Suppressor macrophage (primary cell): ENCODE measurements around the gene CACNA1H.

Experiments
- DNase-seq, 4 experiments: peaks; one replicate each; pipeline ENCODE4 v3.0.0-alpha.2; 2020 to 2022

CACNA1H gene

DNA sequence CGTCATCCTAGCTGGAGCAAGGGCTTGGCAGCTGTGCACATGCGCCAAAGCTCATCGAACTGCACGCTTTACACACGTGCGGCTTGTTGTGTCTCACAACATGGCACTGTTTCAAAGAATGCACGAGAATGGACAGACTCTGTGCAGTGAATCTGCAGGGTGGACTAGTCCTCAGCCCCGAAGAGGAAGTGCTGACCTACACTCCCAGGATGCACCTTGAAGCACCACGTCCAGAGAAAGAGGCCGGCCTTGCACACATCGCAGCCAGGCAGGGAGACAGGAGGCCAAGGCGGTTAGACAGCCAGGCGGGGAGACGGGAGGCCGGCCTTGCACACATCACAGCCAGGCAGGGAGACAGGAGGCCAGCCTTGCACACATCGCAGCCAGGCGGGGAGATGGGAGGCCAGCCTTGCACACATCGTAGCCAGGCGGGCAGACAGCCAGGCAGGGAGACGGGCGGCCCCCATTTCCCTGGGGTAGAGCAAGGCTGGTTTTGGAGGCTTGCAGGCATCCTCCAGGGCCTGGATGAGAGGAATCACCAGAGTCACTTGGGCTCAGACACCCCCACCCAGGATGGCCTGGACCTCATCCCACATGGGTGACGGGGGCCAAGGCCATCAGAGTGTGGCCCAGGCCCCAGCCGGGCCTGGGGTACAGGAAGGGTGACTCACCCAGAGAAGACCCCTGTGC lies 9.0 kb upstream of the CACNA1H start:
- no peak for DNase-seq

DNA sequence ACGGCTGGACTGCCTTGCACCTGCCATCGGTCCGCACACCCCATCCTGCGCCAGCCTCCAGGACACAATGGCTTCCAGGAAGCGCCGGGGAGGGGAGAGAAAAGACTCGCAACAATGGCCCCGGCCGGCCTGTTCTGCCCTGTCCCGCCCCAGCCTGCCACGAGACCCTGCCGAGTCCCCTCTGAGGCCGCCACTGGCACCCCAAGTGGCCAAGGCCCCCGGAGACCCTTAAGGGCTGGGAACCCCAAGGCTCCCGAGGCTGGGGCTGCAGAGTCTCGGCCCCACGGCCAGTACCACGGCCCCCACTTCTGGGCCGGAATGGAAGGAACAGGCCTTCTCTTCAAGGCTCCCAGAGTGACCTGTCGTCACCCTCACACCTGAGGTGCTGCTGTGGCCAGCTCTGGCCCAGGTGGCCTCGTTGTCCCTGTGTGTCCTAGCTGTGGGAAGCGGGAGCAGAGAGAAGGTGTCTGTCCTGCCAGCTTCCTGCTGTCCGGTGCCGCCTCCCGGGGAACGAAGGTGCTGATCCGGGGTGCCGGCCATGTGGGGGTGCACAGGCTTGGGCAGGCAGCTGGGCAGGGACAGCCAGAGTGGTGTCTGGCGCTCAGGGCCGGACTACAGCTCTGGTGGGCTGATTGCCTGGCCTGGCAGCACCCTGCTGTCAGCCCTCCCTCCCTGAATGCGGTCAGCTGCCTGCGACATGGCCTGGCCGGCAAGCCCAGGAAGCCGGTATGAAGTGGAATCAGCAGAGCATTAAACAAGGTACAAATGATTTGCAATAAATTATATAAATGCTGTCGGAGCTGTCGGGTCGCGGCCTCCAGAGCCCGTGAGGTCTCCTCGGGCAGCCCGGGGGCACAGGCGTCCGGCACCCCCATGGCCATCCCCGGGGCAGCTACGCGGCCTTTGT lies 8.2 kb upstream of the CACNA1H start:
- no peak for DNase-seq

DNA sequence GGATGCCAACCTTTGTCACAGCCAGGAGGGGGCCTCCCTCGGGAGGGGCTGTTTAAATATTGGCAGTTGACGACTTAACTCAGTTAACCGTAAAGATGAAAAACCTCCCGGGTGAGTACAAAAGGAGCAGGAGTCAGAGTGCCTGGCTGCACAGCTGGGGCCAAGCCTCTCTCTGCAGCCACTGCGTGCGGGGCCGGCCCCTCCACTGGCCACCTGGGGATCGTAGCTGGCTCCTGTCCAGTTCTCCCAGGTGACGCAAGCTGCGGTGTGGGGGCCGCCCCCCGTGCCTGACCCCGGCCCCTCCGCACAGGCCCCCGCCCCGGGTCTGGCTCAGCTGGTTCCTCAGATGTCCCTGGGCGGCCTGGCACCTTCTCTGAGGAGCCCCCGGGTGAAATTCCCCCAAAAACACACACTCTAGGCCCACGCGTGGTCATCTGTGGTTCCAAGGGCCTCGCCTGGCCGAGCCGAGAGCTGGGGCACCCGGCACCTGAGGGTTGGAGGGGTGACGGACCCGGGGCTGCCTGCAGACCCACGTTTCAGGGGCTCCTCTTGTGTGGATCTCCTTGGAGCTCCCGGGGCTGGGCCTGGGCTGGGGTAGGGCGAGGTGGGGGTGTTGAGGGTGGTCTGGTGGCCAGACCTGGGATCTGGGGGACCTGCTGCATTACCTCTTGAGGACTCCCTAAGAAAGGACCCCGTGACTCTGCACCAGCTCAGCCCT lies 7.4 kb upstream of the CACNA1H start:
- DNase-seq, result no peak

DNA sequence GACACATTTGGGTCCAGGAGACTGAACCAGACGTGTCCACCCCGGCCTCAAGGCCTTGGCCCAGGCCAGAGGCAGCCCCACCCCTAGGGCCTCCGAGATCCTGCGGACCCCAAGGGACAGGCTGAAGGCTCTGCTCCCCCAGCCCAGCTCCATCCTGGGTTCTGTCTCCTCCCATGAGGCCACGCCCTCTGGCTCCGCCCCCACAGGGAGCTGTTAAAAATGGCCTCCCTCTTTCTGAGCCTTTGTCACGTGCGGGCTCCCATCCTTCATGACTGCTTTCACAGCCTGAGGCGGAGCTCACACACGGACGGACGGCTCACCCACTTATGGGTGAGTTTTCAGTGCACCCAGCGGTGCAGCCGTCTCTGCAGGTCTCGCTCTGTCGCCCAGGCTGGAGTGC lies 6.5 kb upstream of the CACNA1H start:
- no peak for DNase-seq

- no peak for DNase-seq
Observed at GRCh38 chr16:1147027-1147426, 5.9 kb upstream of the CACNA1H start.

DNA sequence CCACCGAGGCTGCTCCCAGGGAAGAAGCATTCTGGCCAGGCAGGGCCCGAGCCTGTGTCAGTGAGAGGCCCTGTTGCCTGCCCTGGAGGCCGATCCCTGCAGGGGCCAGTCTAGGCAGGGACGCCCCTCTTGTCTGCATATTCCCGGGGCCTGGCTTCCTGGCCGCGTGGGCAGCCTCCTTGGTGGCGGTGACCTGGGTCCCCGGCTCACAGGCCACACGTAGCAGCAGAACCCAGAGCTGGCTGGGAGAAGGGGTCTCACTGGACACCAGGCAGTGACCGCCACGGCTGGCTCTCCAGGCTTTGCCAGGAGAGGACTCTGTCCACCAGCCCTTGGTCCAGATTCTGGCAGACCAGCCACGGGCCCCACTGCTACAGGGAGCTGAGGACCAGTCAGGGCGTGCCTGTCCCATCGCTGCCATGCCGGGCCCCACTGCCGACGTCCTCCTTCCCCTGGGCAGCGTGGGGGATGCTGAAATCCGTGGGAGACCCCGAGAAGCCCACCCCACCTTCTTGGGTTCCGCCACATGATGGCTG lies 3.7 kb upstream of the CACNA1H start:
- no peak for DNase-seq

DNA sequence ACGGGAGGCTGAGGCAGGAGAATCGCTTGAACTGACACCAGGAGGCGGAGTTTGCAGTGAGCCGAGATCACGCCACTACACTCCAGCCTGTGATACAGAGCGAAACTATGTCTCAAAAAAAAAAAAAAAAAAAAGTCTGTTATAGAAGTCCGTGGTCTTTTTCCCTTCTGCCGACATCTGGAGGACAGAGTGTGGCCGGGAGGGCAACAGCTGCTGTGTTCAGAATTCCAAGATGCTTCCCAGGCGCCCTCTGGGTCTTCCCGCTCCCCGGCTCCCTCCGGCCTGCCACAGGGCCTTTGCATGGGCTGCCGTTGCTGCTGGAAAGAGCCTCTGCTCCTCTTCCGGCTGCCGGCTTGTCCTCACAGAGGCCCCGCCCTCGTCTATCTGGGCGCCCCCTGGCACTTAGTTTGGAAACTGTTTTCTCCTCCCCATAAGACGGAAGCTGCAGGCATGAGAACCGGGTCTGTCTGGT lies 2.4 kb upstream of the CACNA1H start:
- DNase-seq, result peak in 2 of 4 experiments; percentile 16 to 24

GRCh38 chr16:1151424-1152122 lies 1.3 kb upstream of the CACNA1H start:
- no peak for DNase-seq

DNA sequence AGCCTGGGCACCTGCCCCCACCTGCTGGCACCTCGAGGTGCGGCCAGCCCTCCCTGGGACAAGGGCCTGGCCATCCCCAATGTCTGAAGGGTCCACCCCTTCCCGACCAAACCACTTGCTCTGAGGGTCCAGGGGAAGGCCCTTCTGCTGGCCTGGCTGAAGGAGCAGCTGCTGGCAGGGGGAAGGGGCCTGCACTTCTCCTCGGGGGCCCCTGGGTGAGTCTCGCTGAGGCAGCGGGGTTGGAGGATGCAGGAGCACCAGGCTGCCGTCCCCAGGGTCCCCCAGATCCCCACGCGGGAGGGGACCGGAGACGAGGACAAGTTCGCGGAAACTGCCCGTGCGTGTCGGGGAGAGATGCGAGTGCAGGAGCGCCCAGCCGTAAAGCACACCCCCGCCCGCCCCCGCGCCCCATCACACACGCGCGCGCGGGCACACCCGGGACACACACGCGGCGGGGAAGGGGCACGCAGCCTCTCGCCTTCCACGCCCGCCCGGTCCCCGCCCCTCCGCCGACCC lies 725 bp upstream of the CACNA1H start:
- DNase-seq, result peak in 2 of 4 experiments; percentile 7 to 13

GRCh38 chr16:1153480-1154160 lies 714 bp downstream of the CACNA1H start:
- DNase-seq, result no peak

GRCh38 chr16:1154291-1154886 lies 1.5 kb downstream of the CACNA1H start:
- DNase-seq, result no peak

DNA sequence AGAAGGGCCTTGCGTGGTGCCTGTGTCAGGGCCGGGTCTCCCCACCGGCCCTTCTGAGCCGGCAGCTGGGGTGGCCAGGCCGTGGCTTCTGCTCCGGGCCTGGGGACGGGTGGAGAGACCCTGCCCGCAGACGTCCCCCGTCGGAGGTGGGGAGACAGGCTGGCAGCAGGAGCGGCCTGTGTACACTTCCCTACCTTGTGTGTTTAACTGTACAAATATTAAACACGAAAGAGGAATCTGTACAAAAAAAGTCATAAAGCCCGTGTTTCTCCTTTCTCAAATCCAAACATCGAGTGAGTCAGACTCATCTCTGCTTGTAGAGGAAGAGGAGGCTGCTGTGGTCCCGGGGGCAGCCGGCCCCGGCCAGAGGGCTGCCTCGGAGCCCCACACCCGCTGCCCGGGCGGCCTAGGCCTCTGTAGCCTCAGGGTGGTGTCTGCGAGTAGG lies 2.0 kb downstream of the CACNA1H start:
- DNase-seq, result no peak

- DNase-seq, result no peak
Observed at GRCh38 chr16:1155353-1156054, 2.6 kb downstream of the CACNA1H start.

DNA sequence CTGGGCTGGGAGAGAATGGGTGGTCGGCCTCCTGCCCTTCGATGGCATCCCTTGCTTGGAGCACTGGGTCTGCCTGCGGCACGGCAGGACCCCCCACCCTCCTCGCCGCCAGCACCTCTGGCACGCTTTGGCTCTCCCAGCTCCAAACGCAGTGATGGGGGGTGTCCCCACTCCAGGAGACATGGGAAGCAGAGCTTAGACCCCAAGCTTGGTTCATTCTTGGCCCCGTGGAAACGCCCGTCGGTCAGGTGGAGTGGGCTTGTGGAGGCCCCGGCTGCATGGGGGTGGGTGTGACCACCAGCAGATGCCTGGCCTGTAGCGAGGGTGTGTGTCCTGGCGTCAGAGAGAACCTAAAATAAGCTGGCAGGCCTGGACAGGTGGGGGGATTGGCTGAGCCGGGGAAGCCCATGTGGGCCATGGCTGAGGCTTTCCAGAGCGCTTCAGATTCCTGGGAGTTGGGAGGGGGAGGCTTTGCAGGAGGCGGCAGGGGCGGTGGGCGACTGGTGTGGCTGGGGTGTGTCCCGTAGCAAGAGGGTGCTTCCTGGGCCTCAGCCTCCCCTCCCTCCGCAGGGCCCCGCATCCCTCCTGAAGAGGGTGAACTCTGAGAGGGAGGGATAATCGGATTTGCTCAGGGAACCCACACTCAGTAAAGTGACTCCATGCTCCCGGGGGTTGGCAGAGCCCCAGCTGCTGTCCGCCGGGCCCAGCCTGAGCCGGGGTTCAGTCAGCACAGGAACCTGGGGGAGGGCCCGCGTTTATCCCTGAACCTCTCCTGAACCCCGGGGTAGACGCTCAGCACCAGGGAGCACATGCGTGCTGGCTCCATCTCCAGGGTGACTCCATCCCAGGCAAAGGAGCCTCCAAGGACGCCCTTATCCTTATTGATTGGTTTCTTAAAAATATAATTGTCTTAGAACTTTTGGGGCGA lies 3.4 kb downstream of the CACNA1H start:
- DNase-seq, result no peak

GRCh38 chr16:1156983-1157638 lies 4.2 kb downstream of the CACNA1H start:
- no peak for DNase-seq

- no peak for DNase-seq
Observed at GRCh38 chr16:1157639-1158455, 4.9 kb downstream of the CACNA1H start.
